ENCODE measurements around the gene UBXN7. TPM values are rescaled to one million over a fixed set of nuclear protein-coding genes. Genes with fewer than 3 reads are reported as not detected.

Gene UBXN7
- total and polyA plus RNA-seq, 2 of the 8 experiments (the other 6 are each of a cell fraction or from before 2014, with no cell fraction given), result 18.5 to 109 TPM

- no peak overlapping the region for H2BK15ac ChIP-seq (ENCODE audit: low read length)
- no peak overlapping the region for H2BK12ac ChIP-seq (ENCODE audit: low read depth, low read length)
- no peak overlapping the region for H2AK5ac ChIP-seq (ENCODE audit: low read depth, low read length)
- peaks cover 20 to 97% of the 10 kb centered on the region in 2 experiments for H3K79me2 ChIP-seq (ENCODE audit: control insufficient read depth in 1 of 2, insufficient read depth in 2 of 2, low read length in 2 of 2)
- H3K27ac ChIP-seq (ENCODE audit: low read depth, low read length), result no peak overlapping the region
- no peak overlapping the region for H4K91ac ChIP-seq (replicated peaks; ENCODE audit: insufficient read length, low read length)
- no peak overlapping the region for H3K23ac ChIP-seq (ENCODE audit: insufficient read length)
- FAIRE-seq (no peak), DNase-seq (ENCODE audit: low read depth in 1 of 2, low spot score in 2 of 2) (no peak)
- H3K9ac ChIP-seq (replicated peaks in 1 of 4; ENCODE audit: extremely low read depth in 1 of 4, low read depth in 3 of 4, low read length in 3 of 4), result no peak overlapping the region
- H3K4me2 ChIP-seq (ENCODE audit: insufficient read depth in 1 of 2, low read depth in 2 of 2, low read length in 2 of 2), result no peak overlapping the region
- TF ChIP-seq BACH1 (IDR thresholded peaks at IDR 0.05; ENCODE audit: low read length) (no peak), EZH2 (IDR thresholded peaks at IDR 0.05; ENCODE audit: low read depth, low read length, severe bottlenecking) (no peak), RAD21 (IDR thresholded peaks at IDR 0.05 in 1 of 2, conservative IDR thresholded peaks at IDR 0.05 in 1 of 2; ENCODE audit: low read depth in 2 of 2, low read length in 2 of 2) (no peak), HDAC6 (IDR thresholded peaks at IDR 0.05; ENCODE audit: low read depth, low read length) (no peak), CEBPB (IDR thresholded peaks at IDR 0.05; ENCODE audit: low read depth, low read length) (no peak), PHF8 (conservative IDR thresholded peaks at IDR 0.05; ENCODE audit: low read depth, low read length) (no peak)
- peaks cover 7 to 22% of the 10 kb centered on the region in 2 experiments for H4K20me1 ChIP-seq (replicated peaks in 1 of 2; ENCODE audit: control insufficient read depth in 1 of 2, insufficient read depth in 2 of 2, low read length in 2 of 2)
- no peak overlapping the region for H3K56ac ChIP-seq (replicated peaks; ENCODE audit: insufficient read length, low read depth, low read length)
- 92% methylated on average over 6 of the region's 6 CpGs; no CpG with 5 or more reads in 1 of the 2 experiments for WGBS, 2 experiments (ENCODE audit: extremely low coverage in 1 of 2, insufficient coverage in 1 of 2, insufficient read length in 1 of 2, insufficient replicate concordance in 2 of 2, low coverage in 1 of 2, low lambda C conversion rate in 2 of 2, missing lambda C conversion rate in 1 of 2)
- H2BK20ac ChIP-seq (ENCODE audit: low read length), result no peak overlapping the region
- no peak overlapping the region for H4K5ac ChIP-seq (ENCODE audit: insufficient read length, low read depth, low read length)
- H3K79me1 ChIP-seq (ENCODE audit: low read depth, low read length), result peaks cover 4% of the 10 kb centered on the region
- H3K9me3 ChIP-seq (ENCODE audit: insufficient read depth in 2 of 2, low read depth in 1 of 2, low read length in 1 of 2), result no peaks in the 10 kb centered on the region
- no peak overlapping the region for H2AFZ ChIP-seq (ENCODE audit: low read length)
- no peak overlapping the region for H2BK5ac ChIP-seq (ENCODE audit: low read depth, low read length)
- no peak overlapping the region for H3K4me3 ChIP-seq (ENCODE audit: extremely low read depth in 1 of 4, insufficient read depth in 2 of 4, low read depth in 3 of 4, low read length in 4 of 4)
- no peak overlapping the region for H4K8ac ChIP-seq (ENCODE audit: extremely low read depth, insufficient read depth, low read length)
- no peaks in the 10 kb centered on the region for H3K23me2 ChIP-seq (ENCODE audit: low read depth, low read length)
- no peak overlapping the region for H2BK120ac ChIP-seq (replicated peaks; ENCODE audit: low read depth, low read length)
- H3K18ac ChIP-seq (ENCODE audit: extremely low read depth, low read length), result no peak overlapping the region
- H3K4ac ChIP-seq (replicated peaks; ENCODE audit: insufficient read length, low read depth, low read length), result no peak overlapping the region
- ChIA-PET POLR2A (ENCODE audit: partially characterized antibody) (no interaction called here), CTCF (ENCODE audit: partially characterized antibody) (no interaction called here)
- no peak overlapping the region for H3K14ac ChIP-seq (ENCODE audit: insufficient read length)
- H3K4me1 ChIP-seq (replicated peaks in 1 of 4; ENCODE audit: control insufficient read depth in 3 of 4, insufficient read depth in 4 of 4, low read length in 3 of 4), result peaks cover 0 to 8% (median 0%) of the 10 kb centered on the region in 4 experiments; a peak in 3 of 7 replicates
- H3K27me3 ChIP-seq (replicated peaks in 1 of 4; ENCODE audit: control insufficient read depth in 3 of 4, extremely low read depth in 1 of 4, insufficient read depth in 3 of 4, low read length in 3 of 4), result no peaks in the 10 kb centered on the region
- H3K36me3 ChIP-seq (ENCODE audit: control insufficient read depth in 2 of 4, insufficient read depth in 4 of 4, low read length in 3 of 4), result no peaks in the 10 kb centered on the region; a peak in 1 of 8 replicates
Observed at GRCh38 chr3:196419386-196419785, 12.8 kb downstream of the UBXN7 start.

Measured in H1 (cell line).